ENCODE data around the gene C19orf47. TPM values are rescaled to one million over a fixed set of nuclear protein-coding genes. Genes with fewer than 3 reads are reported as not detected.

The C19orf47 gene, protein sequence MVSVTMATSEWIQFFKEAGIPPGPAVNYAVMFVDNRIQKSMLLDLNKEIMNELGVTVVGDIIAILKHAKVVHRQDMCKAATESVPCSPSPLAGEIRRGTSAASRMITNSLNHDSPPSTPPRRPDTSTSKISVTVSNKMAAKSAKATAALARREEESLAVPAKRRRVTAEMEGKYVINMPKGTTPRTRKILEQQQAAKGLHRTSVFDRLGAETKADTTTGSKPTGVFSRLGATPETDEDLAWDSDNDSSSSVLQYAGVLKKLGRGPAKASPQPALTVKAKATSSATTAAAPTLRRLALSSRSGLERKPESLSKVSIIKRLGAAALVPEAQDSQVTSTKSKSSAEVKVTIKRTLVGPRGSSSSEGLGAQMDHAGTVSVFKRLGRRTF
- total RNA-seq (2014; rRNA removed; shearing (Covaris generic)), result 33.7 and 35.4 TPM in 2 replicates

- Histone ChIP-seq H3K36me3 (0 out of 2 replicates have a peak, but pooled peaks cover 3% of the 10 kb centered on the region), H3K4me1 (peaks cover 14% of the 10 kb centered on the region), H3K4me3 (peak within 1 kb of the TSS; percentile 75), H3K9me3 (replicated peaks) (no peaks in the 10 kb centered on the region), H3K27me3 (no peaks in the 10 kb centered on the region), H3K27ac (peak within 1 kb of the TSS; percentile 19; the same call in 1 of the 2 replicates)
- DNase-seq, result peak; percentile 100
Observed at GRCh38 chr19:40348125-40348913, at the start of gene C19orf47, which contains the start of gene PLD3. TSS of gene C19orf47 (minus strand) at chr19:40348397. CDS start at chr19:40341857, 6,540 bp downstream. TSS of gene PLD3 (plus strand) at chr19:40348695. CDS start at chr19:40366484, 17,789 bp downstream.

- peaks cover 11% of the 10 kb centered on the region; the same call in 1 of the 2 replicates for H3K27me3 ChIP-seq
- no peak for DNase-seq
Observed at GRCh38 chr19:40397568-40397906, 49.3 kb upstream of the C19orf47 start.

GRCh38 chr19:40396886-40397567, 48.8 kb upstream of the C19orf47 start:
- Histone ChIP-seq H3K27me3 (peaks cover 11% of the 10 kb centered on the region; the same call in 1 of the 2 replicates), H3K36me3 (no peaks in the 10 kb centered on the region), H3K9me3 (replicated peaks) (no peaks in the 10 kb centered on the region), H3K4me3 (no peak overlapping the region), H3K4me1 (no peaks in the 10 kb centered on the region), H3K27ac (no peak overlapping the region)
- no peak for DNase-seq

More at GRCh38 chr19:40397568-40397906, 49.3 kb upstream of the C19orf47 start:
- Histone ChIP-seq H3K9me3 (replicated peaks) (no peaks in the 10 kb centered on the region), H3K4me1 (no peaks in the 10 kb centered on the region), H3K27ac (no peak overlapping the region), H3K36me3 (no peaks in the 10 kb centered on the region), H3K4me3 (no peak overlapping the region)

DNA sequence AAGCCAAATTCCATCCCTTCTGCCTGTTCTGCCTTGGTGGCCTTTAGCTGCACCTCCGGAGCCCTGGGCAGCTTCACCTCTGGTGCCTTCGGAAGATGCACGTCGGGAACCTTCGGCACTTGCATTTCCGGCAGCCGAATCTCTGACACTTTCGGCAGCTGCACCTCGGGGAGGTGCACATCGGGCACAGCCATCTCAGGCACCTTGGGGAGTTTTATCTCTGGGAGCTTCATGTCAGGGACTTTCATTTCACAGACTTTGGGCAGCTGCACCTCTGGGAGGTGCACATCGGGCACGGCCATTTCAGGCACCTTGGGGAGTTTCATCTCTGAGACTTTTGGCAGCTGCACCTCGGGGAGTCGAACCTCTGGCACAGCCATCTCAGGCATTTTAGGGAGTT, 47.8 kb upstream of the C19orf47 start:
- Histone ChIP-seq H3K36me3 (no peaks in the 10 kb centered on the region), H3K4me1 (no peaks in the 10 kb centered on the region), H3K4me3 (no peak overlapping the region), H3K9me3 (replicated peaks) (no peaks in the 10 kb centered on the region), H3K27me3 (peaks cover 11% of the 10 kb centered on the region; the same call in 1 of the 2 replicates), H3K27ac (no peak overlapping the region)
- no peak for DNase-seq

DNA sequence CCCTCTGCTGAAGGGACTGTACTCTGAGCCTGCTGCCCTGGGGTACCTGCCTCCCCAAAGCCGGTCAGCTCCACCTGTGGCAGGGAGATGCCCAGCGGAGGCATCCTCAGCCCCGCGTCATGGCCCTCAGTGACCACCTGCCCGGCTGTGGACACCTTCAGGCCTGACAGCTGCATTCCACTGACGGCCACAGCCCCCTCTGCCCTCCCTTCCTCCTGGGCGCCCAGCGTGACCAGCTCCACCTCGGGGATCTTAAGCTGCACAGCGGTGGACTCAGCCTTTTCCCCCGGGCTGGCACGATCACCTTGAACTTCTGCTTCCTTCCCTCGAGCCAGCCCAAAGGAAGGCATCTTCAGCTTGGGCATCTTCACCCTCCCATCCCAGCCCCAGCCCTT, 46.6 kb upstream of the C19orf47 start:
- Histone ChIP-seq H3K4me3 (no peak overlapping the region), H3K27ac (no peak overlapping the region)

GRCh38 chr19:40393894-40394815, 46.0 kb upstream of the C19orf47 start:
- Histone ChIP-seq H3K4me1 (no peaks in the 10 kb centered on the region), H3K4me3 (no peak overlapping the region), H3K27me3 (peaks cover 11% of the 10 kb centered on the region; the same call in 1 of the 2 replicates), H3K9me3 (replicated peaks) (no peaks in the 10 kb centered on the region), H3K36me3 (no peaks in the 10 kb centered on the region), H3K27ac (no peak overlapping the region)
- DNase-seq, result no peak

More for the DNA sequence above, 46.6 kb upstream of the C19orf47 start:
- H3K4me1 ChIP-seq, result no peaks in the 10 kb centered on the region
- H3K27me3 ChIP-seq, result peaks cover 11% of the 10 kb centered on the region; the same call in 1 of the 2 replicates
- no peak for DNase-seq
- H3K36me3 ChIP-seq, result no peaks in the 10 kb centered on the region
- no peaks in the 10 kb centered on the region for H3K9me3 ChIP-seq (replicated peaks)

DNA sequence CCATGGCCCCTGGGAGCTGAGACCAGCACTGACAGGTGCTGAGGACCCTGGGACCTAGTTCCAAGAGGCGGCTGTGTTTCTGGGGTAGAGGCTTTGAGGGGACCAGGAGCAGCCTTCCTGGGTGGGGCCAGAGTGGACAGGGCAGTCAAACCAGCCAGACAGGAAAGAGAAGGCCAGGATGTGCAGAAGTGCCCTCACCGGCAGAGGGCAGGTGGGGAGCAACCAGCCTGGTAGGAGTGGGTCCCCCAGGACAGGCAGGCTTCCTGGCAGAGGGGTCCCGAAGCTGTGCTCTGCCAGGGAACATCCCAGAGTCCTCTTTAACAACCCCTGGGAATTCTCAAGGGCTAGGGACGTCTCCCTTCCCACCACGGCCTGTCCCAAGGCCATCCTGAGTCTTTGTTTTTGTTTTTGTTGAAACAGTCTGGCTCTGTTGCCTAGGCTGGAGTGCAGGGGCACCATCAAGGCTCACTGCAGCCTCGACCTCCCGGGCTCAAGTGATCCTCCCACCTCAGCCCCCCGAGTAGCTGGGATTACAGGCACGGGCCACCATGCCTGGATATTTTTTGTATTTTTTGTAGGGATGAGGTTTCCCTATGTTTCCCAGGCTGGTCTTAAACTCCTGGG, 44.8 kb upstream of the C19orf47 start:
- H3K27me3 ChIP-seq, result peaks cover 11% of the 10 kb centered on the region; the same call in 1 of the 2 replicates
- no peaks in the 10 kb centered on the region for H3K4me1 ChIP-seq
- H3K36me3 ChIP-seq, result no peaks in the 10 kb centered on the region
- H3K9me3 ChIP-seq (replicated peaks), result no peaks in the 10 kb centered on the region
- no peak overlapping the region for H3K27ac ChIP-seq
- DNase-seq, result peak; percentile 36 to 54
- no peak overlapping the region for H3K4me3 ChIP-seq

DNA sequence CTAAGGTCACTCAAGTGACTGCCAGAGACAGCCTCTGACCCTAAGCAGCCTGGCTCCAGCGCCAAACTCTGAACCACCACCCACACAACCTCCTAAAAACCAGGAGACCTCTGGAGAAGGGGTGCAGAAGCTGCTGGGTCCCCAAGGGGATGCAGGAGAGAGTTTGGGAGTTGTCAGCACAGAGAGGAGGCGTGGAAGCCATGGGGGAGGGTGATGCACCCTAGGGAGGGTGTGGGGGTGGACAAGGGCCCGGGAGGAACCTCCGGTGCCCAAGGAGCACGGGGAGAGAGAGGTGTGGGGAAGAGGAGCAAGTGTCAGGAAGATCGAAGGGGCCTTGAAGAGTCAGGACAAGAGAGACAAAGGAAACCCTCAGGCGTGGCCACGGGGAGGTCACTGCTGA, 43.9 kb upstream of the C19orf47 start:
- H3K4me3 ChIP-seq, result no peak overlapping the region
- H3K9me3 ChIP-seq (replicated peaks), result no peaks in the 10 kb centered on the region
- no peaks in the 10 kb centered on the region for H3K36me3 ChIP-seq
- no peak overlapping the region for H3K27ac ChIP-seq
- DNase-seq, result no peak
- H3K27me3 ChIP-seq, result peaks cover 11% of the 10 kb centered on the region; the same call in 1 of the 2 replicates
- H3K4me1 ChIP-seq, result peaks cover under 1% of the 10 kb centered on the region; the same call in 1 of the 2 replicates

DNA sequence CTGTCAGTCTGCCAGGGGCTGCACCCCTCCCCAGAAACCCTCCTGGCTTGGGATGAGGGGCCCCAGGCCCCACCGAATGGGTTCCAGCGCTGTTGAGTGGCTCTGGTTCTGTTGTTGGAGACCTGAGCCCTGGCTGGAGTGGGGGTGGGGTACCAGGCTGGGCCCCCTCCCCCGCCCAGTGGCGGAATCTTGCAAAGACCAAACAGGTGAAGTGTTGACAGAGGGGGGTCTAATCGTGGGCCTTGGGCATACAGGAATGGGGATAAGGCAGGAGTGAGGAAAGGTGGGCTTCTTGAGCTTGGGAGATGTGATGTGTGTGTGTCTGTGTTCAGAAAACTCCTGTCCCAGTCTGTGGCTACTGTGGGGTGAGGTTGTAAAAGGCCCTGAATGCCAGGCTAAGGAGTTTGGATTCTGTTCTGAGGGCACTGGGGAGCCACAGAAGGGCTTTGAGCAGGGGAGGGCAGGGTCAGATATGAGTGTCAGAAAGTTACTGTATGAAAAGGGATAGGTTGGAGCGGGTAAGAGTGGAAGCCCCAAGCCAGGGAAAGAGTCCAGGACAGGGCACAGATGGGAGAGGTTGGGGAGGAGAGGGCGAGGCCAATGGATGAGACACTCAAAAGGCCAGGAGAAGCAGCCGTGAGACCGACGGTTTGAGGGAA, 42.0 kb upstream of the C19orf47 start, which contains the start of gene HIPK4:
Gene HIPK4 (minus strand): TSS at position 98 of the 659 bp plus-strand sequence. CDS start 279 bp downstream, outside the sequence.
- H3K4me1 ChIP-seq, result peaks cover 3% of the 10 kb centered on the region; the same call in 1 of the 2 replicates
- no peak within 1 kb of the TSS for H3K4me3 ChIP-seq
- peaks cover 11% of the 10 kb centered on the region; the same call in 1 of the 2 replicates for H3K27me3 ChIP-seq
- no peak for DNase-seq
- no peaks in the 10 kb centered on the region for H3K36me3 ChIP-seq
- H3K27ac ChIP-seq, result no peak within 1 kb of the TSS
- no peaks in the 10 kb centered on the region for H3K9me3 ChIP-seq (replicated peaks)

DNA sequence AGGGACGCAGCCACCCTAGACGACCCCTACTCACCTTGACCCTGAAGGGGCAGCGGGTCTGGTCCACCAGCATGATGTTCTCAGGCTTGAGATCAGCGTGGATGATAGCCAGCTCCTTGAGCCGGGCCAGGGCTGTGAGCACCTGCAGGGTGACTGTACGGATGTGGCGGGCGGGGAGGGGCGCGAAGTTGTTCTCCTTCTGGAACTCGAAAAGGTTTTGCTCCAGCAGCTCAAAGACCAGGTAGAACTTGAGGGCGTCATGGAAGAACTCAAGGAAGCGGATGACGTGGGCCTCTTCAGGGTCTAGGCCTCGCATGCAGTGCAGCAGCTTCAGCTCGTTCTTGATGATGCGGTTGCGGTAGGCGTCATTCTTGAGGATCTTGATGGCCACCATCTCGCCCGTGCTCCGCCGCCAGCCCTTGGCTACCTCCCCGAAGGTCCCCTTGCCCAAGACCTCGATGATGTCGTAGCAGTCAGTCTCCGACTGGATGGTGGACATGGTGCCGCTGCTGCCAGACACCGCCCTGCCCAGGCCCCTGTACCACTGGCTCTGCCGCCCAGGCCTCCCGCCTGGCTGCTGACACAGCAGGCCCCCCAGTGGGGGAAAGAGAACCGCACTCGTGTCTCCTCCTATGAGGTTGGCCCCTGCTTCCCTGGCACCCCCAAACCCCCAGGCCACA, 41.3 kb upstream of the C19orf47 start:
- H3K4me1 ChIP-seq, result peaks cover 3% of the 10 kb centered on the region; the same call in 1 of the 2 replicates
- no peak overlapping the region for H3K27ac ChIP-seq
- peaks cover 8% of the 10 kb centered on the region; the same call in 1 of the 2 replicates for H3K27me3 ChIP-seq
- no peaks in the 10 kb centered on the region for H3K36me3 ChIP-seq
- DNase-seq, result no peak
- H3K4me3 ChIP-seq, result no peak overlapping the region
- no peaks in the 10 kb centered on the region for H3K9me3 ChIP-seq (replicated peaks)

GRCh38 chr19:40388481-40388880, 40.3 kb upstream of the C19orf47 start:
- H3K27ac ChIP-seq, result no peak overlapping the region
- H3K27me3 ChIP-seq, result no peaks in the 10 kb centered on the region
- no peaks in the 10 kb centered on the region for H3K9me3 ChIP-seq (replicated peaks)
- DNase-seq, result no peak
- peaks cover 3% of the 10 kb centered on the region; the same call in 1 of the 2 replicates for H3K4me1 ChIP-seq
- no peaks in the 10 kb centered on the region for H3K36me3 ChIP-seq
- H3K4me3 ChIP-seq, result no peak overlapping the region

- Histone ChIP-seq H3K36me3 (no peaks in the 10 kb centered on the region), H3K9me3 (replicated peaks) (no peaks in the 10 kb centered on the region), H3K4me3 (no peak overlapping the region), H3K27me3 (no peaks in the 10 kb centered on the region), H3K4me1 (peaks cover 7% of the 10 kb centered on the region), H3K27ac (peak overlapping the region; percentile 14; the same call in 1 of the 2 replicates)
- DNase-seq, result peak; percentile 77 to 90
Observed at GRCh38 chr19:40387155-40387554, 39.0 kb upstream of the C19orf47 start.
